ENCODE results near the gene SESTD1.
"Not testable (repeated sequence)": the region's sequence is repeated elsewhere in the genome, so short reads cannot be mapped to it uniquely, and the experiment has no call there.

The SESTD1 gene

GRCh38 chr2:179092912-179093311 is 171.7 kb downstream of the SESTD1 start:
- not testable (repeated sequence) for H2AFZ ChIP-seq (ENCODE audit: low read depth, low read length); H3K9me3 ChIP-seq (ENCODE audit: low read length); H3K27me3 ChIP-seq (ENCODE audit: insufficient read depth, low read length); H3K36me3 ChIP-seq (ENCODE audit: insufficient read depth, low read length); H3K4me3 ChIP-seq (ENCODE audit: low read length); H3K4me1 ChIP-seq (ENCODE audit: insufficient read depth, low read length)

- Histone ChIP-seq H3K27me3 (ENCODE audit: insufficient read depth, low read length) (no peaks in the 10 kb centered on the region), H3K36me3 (ENCODE audit: insufficient read depth, low read length) (no peaks in the 10 kb centered on the region), H3K9me3 (ENCODE audit: low read length) (no peaks in the 10 kb centered on the region), H3K4me3 (ENCODE audit: low read length) (no peak overlapping the region), H2AFZ (ENCODE audit: low read depth, low read length) (no peak overlapping the region), H3K4me1 (ENCODE audit: insufficient read depth, low read length) (no peaks in the 10 kb centered on the region)
Measured at GRCh38 chr2:179082697-179083096, 181.9 kb downstream of the SESTD1 start.

GRCh38 chr2:179081954-179082353 is 182.7 kb downstream of the SESTD1 start:
- H3K4me1 ChIP-seq (ENCODE audit: insufficient read depth, low read length): no peaks in the 10 kb centered on the region
- no peaks in the 10 kb centered on the region for H3K27me3 ChIP-seq (ENCODE audit: insufficient read depth, low read length)
- H3K36me3 ChIP-seq (ENCODE audit: insufficient read depth, low read length): no peaks in the 10 kb centered on the region
- H3K9me3 ChIP-seq (ENCODE audit: low read length): no peaks in the 10 kb centered on the region
- no peak overlapping the region for H3K4me3 ChIP-seq (ENCODE audit: low read length)
- H2AFZ ChIP-seq (ENCODE audit: low read depth, low read length): no peak overlapping the region

- H3K27me3 ChIP-seq (ENCODE audit: insufficient read depth, low read length): no peaks in the 10 kb centered on the region
- H3K4me3 ChIP-seq (ENCODE audit: low read length): no peak overlapping the region
- no peaks in the 10 kb centered on the region for H3K9me3 ChIP-seq (ENCODE audit: low read length)
- no peak overlapping the region for H2AFZ ChIP-seq (ENCODE audit: low read depth, low read length)
- no peaks in the 10 kb centered on the region for H3K4me1 ChIP-seq (ENCODE audit: insufficient read depth, low read length)
- no peaks in the 10 kb centered on the region for H3K36me3 ChIP-seq (ENCODE audit: insufficient read depth, low read length)
Measured at GRCh38 chr2:179072527-179072926, 192.1 kb downstream of the SESTD1 start.

GRCh38 chr2:179071810-179072355 is 192.7 kb downstream of the SESTD1 start:
- H3K4me1 ChIP-seq (ENCODE audit: insufficient read depth, low read length): no peaks in the 10 kb centered on the region
- H3K9me3 ChIP-seq (ENCODE audit: low read length): no peaks in the 10 kb centered on the region
- H3K36me3 ChIP-seq (ENCODE audit: insufficient read depth, low read length): no peaks in the 10 kb centered on the region
- no peak overlapping the region for H2AFZ ChIP-seq (ENCODE audit: low read depth, low read length)
- no peak overlapping the region for H3K4me3 ChIP-seq (ENCODE audit: low read length)
- H3K27me3 ChIP-seq (ENCODE audit: insufficient read depth, low read length): no peaks in the 10 kb centered on the region

- H3K27me3 ChIP-seq (ENCODE audit: insufficient read depth, low read length): no peaks in the 10 kb centered on the region
- H3K4me1 ChIP-seq (ENCODE audit: insufficient read depth, low read length): no peaks in the 10 kb centered on the region
Measured at GRCh38 chr2:179070895-179071294, 193.7 kb downstream of the SESTD1 start.

GRCh38 chr2:179069685-179070084 is 194.9 kb downstream of the SESTD1 start:
- Histone ChIP-seq H3K27me3 (ENCODE audit: insufficient read depth, low read length) (no peaks in the 10 kb centered on the region), H3K36me3 (ENCODE audit: insufficient read depth, low read length) (no peaks in the 10 kb centered on the region), H3K4me1 (ENCODE audit: insufficient read depth, low read length) (no peaks in the 10 kb centered on the region), H2AFZ (ENCODE audit: low read depth, low read length) (no peak overlapping the region), H3K9me3 (ENCODE audit: low read length) (no peaks in the 10 kb centered on the region), H3K4me3 (ENCODE audit: low read length) (no peak overlapping the region)

More at GRCh38 chr2:179070895-179071294, 193.7 kb downstream of the SESTD1 start:
- no peaks in the 10 kb centered on the region for H3K9me3 ChIP-seq (ENCODE audit: low read length)
- no peaks in the 10 kb centered on the region for H3K36me3 ChIP-seq (ENCODE audit: insufficient read depth, low read length)
- no peak overlapping the region for H3K4me3 ChIP-seq (ENCODE audit: low read length)
- H2AFZ ChIP-seq (ENCODE audit: low read depth, low read length): no peak overlapping the region

GRCh38 chr2:179068991-179069643 is 195.5 kb downstream of the SESTD1 start:
- Histone ChIP-seq H3K4me3 (ENCODE audit: low read length) (no peak overlapping the region), H3K27me3 (ENCODE audit: insufficient read depth, low read length) (no peaks in the 10 kb centered on the region), H2AFZ (ENCODE audit: low read depth, low read length) (no peak overlapping the region), H3K36me3 (ENCODE audit: insufficient read depth, low read length) (no peaks in the 10 kb centered on the region), H3K9me3 (ENCODE audit: low read length) (no peaks in the 10 kb centered on the region), H3K4me1 (ENCODE audit: insufficient read depth, low read length) (no peaks in the 10 kb centered on the region)

- no peaks in the 10 kb centered on the region for H3K27me3 ChIP-seq (ENCODE audit: insufficient read depth, low read length)
- H3K36me3 ChIP-seq (ENCODE audit: insufficient read depth, low read length): no peaks in the 10 kb centered on the region
- peaks cover 7% of the 10 kb centered on the region for H3K4me1 ChIP-seq (ENCODE audit: insufficient read depth, low read length)
- no peaks in the 10 kb centered on the region for H3K9me3 ChIP-seq (ENCODE audit: low read length)
- H2AFZ ChIP-seq (ENCODE audit: low read depth, low read length): no peak overlapping the region
- H3K4me3 ChIP-seq (ENCODE audit: low read length): no peak overlapping the region
Measured at GRCh38 chr2:179059026-179059700, 205.5 kb downstream of the SESTD1 start.

GRCh38 chr2:179057737-179058136 is 206.9 kb downstream of the SESTD1 start:
- H2AFZ ChIP-seq (ENCODE audit: low read depth, low read length): no peak overlapping the region
- H3K36me3 ChIP-seq (ENCODE audit: insufficient read depth, low read length): no peaks in the 10 kb centered on the region

GRCh38 chr2:179053568-179053967 is 211.1 kb downstream of the SESTD1 start:
- H3K9me3 ChIP-seq (ENCODE audit: low read length); H3K27me3 ChIP-seq (ENCODE audit: insufficient read depth, low read length); H3K4me3 ChIP-seq (ENCODE audit: low read length); H2AFZ ChIP-seq (ENCODE audit: low read depth, low read length); H3K4me1 ChIP-seq (ENCODE audit: insufficient read depth, low read length); H3K36me3 ChIP-seq (ENCODE audit: insufficient read depth, low read length): not testable (repeated sequence)

More at GRCh38 chr2:179057737-179058136, 206.9 kb downstream of the SESTD1 start:
- H3K4me3 ChIP-seq (ENCODE audit: low read length): no peak overlapping the region
- H3K9me3 ChIP-seq (ENCODE audit: low read length): no peaks in the 10 kb centered on the region
- H3K27me3 ChIP-seq (ENCODE audit: insufficient read depth, low read length): no peaks in the 10 kb centered on the region
- peaks cover 7% of the 10 kb centered on the region for H3K4me1 ChIP-seq (ENCODE audit: insufficient read depth, low read length)

Measured in neuron (in vitro differentiated cells).